HL-60 (cell line): ENCODE measurements around the gene SOD3.

ENCODE experiments used
- DNase-seq, 2 experiments: peaks; one replicate each; pipeline ENCODE4 v3.0.0-alpha.2; 2010 to 2020; ENCODE audit warnings: low read depth in 1 of 2, low spot score in 1 of 2
- H3K27ac ChIP-seq: fragments of 250-450 bp; sonication (Bioruptor Pico); replicated peaks from 2 replicates; pipeline ENCODE4 v1.5.1; 2020; ENCODE audit warnings: mild to moderate bottlenecking, moderate library complexity
- H3K27me3 ChIP-seq: fragments of 250-450 bp; sonication (Bioruptor Pico); 2 replicates; pipeline ENCODE4 v1.5.1; 2021; ENCODE audit warnings: mild to moderate bottlenecking, moderate library complexity; ENCODE audit not compliant: insufficient read depth, poor library complexity, severe bottlenecking
- H3K4me3 ChIP-seq: replicated peaks from 2 replicates; pipeline ENCODE4 v1.5.1; 2011; ENCODE audit warnings: mild to moderate bottlenecking, control low read depth, low read length; ENCODE audit not compliant: insufficient read depth
- GABPA ChIP-seq: IDR thresholded peaks from 2 replicates; pipeline ENCODE4 v1.6.1; 2012; ENCODE audit warnings: low read depth
- POLR2AphosphoS5 ChIP-seq: IDR thresholded peaks from 2 replicates; pipeline ENCODE4 v1.6.1; 2012; ENCODE audit warnings: low read depth
- SPI1 ChIP-seq: IDR thresholded peaks from 2 replicates; pipeline ENCODE4 v1.6.1; 2012; ENCODE audit warnings: low read depth, mild to moderate bottlenecking, borderline replicate concordance
- TF ChIP-seq, protein P1 (sequence below): IDR thresholded peaks from one replicate; pipeline ENCODE4 v1.5.1; 2011; ENCODE audit warnings: low read length, control low read depth, inconsistent platforms; ENCODE audit not compliant: insufficient read depth
- TF ChIP-seq, protein P2 (sequence below): IDR thresholded peaks from 2 replicates; pipeline ENCODE4 v1.6.1; 2012; ENCODE audit warnings: low read depth; ENCODE audit not compliant: insufficient replicate concordance

SOD3 gene

DNA sequence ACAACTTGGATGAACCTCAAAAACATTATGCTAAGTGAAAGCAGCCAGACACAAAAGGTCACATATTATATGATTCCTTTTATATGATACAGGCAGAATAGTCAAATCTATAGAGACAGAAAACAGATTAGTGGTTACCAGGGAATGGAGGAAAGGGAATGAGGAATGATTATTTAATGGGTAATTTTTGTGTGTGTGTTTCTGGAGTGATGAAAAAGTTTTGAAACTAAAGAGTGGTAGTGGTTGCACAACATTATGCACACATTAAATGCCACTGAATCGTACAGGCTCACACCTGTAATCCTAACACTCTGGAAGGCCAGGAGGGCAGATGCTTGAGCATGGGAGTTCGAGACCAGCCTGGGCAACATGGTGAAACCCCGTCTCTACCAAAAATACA, 19.6 kb upstream of the SOD3 start:
- no peak overlapping the region for H3K4me3 ChIP-seq
- no peak for DNase-seq
- no peaks in the 10 kb centered on the region for H3K27me3 ChIP-seq
- TF ChIP-seq POLR2AphosphoS5 (no peak), SPI1 (no peak), GABPA (no peak)
- TF ChIP-seq, protein P1, sequence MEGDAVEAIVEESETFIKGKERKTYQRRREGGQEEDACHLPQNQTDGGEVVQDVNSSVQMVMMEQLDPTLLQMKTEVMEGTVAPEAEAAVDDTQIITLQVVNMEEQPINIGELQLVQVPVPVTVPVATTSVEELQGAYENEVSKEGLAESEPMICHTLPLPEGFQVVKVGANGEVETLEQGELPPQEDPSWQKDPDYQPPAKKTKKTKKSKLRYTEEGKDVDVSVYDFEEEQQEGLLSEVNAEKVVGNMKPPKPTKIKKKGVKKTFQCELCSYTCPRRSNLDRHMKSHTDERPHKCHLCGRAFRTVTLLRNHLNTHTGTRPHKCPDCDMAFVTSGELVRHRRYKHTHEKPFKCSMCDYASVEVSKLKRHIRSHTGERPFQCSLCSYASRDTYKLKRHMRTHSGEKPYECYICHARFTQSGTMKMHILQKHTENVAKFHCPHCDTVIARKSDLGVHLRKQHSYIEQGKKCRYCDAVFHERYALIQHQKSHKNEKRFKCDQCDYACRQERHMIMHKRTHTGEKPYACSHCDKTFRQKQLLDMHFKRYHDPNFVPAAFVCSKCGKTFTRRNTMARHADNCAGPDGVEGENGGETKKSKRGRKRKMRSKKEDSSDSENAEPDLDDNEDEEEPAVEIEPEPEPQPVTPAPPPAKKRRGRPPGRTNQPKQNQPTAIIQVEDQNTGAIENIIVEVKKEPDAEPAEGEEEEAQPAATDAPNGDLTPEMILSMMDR, result no peak
- TF ChIP-seq, protein P2, sequence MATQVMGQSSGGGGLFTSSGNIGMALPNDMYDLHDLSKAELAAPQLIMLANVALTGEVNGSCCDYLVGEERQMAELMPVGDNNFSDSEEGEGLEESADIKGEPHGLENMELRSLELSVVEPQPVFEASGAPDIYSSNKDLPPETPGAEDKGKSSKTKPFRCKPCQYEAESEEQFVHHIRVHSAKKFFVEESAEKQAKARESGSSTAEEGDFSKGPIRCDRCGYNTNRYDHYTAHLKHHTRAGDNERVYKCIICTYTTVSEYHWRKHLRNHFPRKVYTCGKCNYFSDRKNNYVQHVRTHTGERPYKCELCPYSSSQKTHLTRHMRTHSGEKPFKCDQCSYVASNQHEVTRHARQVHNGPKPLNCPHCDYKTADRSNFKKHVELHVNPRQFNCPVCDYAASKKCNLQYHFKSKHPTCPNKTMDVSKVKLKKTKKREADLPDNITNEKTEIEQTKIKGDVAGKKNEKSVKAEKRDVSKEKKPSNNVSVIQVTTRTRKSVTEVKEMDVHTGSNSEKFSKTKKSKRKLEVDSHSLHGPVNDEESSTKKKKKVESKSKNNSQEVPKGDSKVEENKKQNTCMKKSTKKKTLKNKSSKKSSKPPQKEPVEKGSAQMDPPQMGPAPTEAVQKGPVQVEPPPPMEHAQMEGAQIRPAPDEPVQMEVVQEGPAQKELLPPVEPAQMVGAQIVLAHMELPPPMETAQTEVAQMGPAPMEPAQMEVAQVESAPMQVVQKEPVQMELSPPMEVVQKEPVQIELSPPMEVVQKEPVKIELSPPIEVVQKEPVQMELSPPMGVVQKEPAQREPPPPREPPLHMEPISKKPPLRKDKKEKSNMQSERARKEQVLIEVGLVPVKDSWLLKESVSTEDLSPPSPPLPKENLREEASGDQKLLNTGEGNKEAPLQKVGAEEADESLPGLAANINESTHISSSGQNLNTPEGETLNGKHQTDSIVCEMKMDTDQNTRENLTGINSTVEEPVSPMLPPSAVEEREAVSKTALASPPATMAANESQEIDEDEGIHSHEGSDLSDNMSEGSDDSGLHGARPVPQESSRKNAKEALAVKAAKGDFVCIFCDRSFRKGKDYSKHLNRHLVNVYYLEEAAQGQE, result no peak
- H3K27ac ChIP-seq, result no peak overlapping the region

DNA sequence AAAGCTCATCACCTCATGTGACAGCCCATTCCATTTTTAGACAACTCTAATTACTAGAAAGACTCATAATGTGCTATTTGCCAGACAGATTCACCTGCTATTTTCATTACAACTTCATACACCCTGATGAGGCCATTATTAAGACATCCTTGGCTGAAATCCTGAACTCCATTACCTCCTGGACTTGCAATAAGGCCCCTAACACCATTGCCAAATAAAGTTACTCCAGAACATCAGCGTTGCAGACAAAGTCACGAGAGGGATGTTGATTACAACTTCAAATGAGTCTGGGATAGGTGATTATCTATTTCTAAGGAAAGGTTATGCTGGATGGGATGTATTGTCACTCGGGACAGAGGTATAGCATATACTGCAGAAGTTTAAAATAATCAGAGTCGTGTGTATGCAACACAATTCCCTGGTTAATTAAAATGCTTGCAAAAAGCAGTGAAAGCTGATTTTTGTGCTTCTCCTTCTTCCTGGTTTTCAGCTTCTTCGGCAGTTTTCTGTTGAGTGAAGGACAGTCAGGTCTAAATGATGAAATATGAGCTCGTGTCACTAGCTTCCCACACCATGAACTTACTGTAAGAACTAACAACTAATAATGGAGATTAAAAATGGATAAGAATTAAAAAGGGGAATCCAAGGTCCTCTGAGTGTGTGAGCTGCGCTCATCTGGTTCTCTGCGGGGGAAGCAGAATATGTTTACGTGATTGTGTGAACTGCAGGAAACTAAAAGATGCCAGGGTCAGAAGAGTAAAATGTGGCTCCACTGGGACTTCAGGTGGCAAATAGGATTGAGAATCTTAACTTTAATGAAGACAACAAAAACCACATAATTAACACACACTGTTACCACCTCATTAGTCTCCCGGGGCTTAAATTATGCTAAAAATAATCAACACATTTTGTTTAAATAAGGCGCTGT, 17.6 kb upstream of the SOD3 start:
- TF ChIP-seq SPI1, result no peak
- TF ChIP-seq, protein P1, result no peak
- no peak for TF ChIP-seq GABPA
- TF ChIP-seq POLR2AphosphoS5, result no peak
- TF ChIP-seq, protein P2, result no peak
- Histone ChIP-seq H3K27ac (no peak overlapping the region), H3K4me3 (no peak overlapping the region), H3K27me3 (no peaks in the 10 kb centered on the region)
- DNase-seq, result no peak

DNA sequence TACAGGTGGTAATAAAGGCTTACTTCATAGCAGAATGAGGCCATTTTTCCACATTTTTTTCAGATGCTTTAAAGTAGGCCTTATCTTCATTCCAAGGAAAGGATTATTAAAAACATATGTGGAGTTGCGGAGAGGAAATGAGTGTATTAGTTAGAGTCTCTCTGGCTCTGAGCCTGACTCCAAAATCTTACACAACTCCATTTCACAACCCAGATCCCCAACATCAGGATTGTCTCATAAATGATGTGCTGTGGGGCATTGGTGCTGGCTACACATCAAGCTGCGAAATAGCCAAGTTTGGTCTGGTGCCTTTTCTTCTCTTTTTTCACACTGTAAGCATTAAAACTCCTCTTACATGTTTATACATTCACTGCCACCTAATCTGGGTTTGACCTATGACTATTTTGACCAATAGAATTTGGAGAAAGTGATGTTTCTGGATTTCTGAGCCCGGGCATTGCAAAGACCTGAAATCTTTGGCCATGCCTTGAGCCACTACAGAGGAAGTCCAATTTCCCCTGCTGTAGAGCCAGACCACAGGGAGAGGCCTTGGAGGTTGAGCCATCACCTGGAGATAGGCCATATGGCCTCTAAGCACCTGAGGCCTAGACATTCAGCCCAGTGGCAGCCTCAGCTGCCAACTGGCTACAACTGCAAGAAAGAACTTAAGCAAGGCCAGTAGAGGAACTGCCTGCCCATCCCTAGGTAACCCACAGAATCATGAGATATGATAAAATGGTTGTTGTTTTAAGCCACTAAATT, 16.7 kb upstream of the SOD3 start:
- DNase-seq, result no peak
- TF ChIP-seq, protein P2, result no peak
- no peak for TF ChIP-seq POLR2AphosphoS5
- TF ChIP-seq GABPA, result no peak
- TF ChIP-seq SPI1, result no peak
- TF ChIP-seq, protein P1, result no peak
- Histone ChIP-seq H3K27ac (no peak overlapping the region), H3K4me3 (no peak overlapping the region), H3K27me3 (no peaks in the 10 kb centered on the region)
